Activated naive CD4-positive, alpha-beta T cell treated with anti-CD3 and anti-CD28 coated beads, Interleukin-2, amount 50 U/mL, for 72 hours (primary cell): ENCODE results near the gene IGDCC3. TPM values are rescaled to one million over a fixed set of nuclear protein-coding genes. Genes with fewer than 3 reads are reported as not detected.

Source experiments
- ATAC-seq, 2 donors: fragments of 150-1000 bp; cut with Tn5 transposase; 2 replicates each; pipeline ENCODE4 v1.10.0; 2021; ENCODE audit warnings: mild to moderate bottlenecking in 2 of 2, moderate library complexity in 2 of 2
- DNase-seq, 2 donors: peaks; one replicate each; pipeline ENCODE4 v3.0.0; 2021 to 2022; ENCODE audit warnings: low spot score in 2 of 2
- H3K27ac Mint-ChIP-seq, 2 donors: one replicate each; pipeline ENCODE4 v1.8.0; 2022; ENCODE audit warnings: mild to moderate bottlenecking in 2 of 2, mixed read lengths in 2 of 2
- H3K36me3 Mint-ChIP-seq, 2 donors: one replicate each; pipeline ENCODE4 v1.8.0; 2022; ENCODE audit warnings: mixed read lengths in 2 of 2
- H3K9me3 Mint-ChIP-seq, 2 donors: one replicate each; pipeline ENCODE4 v1.8.0; 2022; ENCODE audit warnings: mixed read lengths in 2 of 2
- total RNA-seq, 2 donors: library from RNA; stranded (reverse); gene quantifications; one replicate each; pipeline ENCODE4 v1.2.3, GENCODE V29; 2022

The IGDCC3 gene
- total RNA-seq, 2 donors from 2014 or later = not detected

DNA sequence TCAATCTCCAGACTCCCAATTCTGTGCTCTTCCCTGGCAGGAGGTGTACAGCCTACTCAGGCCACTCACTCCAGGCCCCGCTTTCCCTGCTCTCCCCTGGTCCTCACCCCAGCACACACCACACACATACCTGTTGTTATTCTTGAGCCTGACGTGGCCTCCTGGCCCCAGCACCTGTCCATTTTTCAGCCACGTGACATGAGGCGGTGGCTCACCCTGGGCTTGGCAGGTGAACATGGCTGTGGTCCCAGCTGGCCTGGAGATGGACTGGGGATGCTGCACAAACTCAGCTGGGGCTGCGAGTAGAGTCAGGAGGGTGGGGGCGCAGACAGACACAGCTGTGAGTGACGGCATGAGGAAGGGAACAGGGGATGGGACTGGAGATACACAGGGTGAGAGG lies 46.0 kb downstream of the IGDCC3 start:
- H3K27ac Mint-ChIP-seq = no peak overlapping the region

DNA sequence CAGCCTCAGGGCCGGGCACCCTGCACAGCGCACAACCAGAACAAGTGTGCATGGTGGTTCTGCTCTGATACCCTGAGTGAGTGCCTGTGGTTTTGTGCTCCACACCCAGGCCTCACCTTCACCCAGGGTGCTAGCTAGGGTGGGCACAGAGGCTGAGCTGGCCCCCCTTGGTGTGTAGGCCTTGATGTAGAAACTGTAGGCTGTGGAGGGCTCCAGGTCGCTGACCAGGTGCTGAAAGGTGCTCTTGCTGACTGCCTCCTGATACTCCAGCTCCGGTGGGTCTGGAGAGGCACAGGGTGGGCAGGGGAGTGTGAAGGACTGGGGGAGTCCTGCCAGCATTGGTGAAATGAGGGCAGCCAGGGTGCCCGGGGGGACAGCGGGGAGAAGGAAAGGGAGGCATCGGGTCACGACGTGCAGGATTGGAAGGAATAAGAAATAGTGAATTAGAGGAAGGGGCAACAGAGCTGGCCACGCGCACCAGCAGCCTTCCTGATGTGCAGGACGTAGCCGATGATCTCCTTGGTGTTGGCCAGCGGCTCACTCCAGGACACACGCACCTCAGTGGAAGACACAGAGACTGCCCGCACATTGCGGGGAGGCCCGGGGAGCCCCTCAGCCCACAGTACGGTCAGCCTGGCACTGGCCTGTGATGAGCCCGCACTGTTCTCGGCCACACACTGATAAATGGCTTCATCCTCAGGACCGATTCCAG lies 46.7 kb downstream of the IGDCC3 start:
- Mint-ChIP-seq H3K27ac (no peak overlapping the region), H3K36me3 (no peaks in the 10 kb centered on the region), H3K9me3 (no peaks in the 10 kb centered on the region)
- DNase-seq = no peak
- ATAC-seq = no peak

More for the DNA sequence above, 46.0 kb downstream of the IGDCC3 start:
- ATAC-seq (no peak), DNase-seq (no peak)
- no peaks in the 10 kb centered on the region for H3K9me3 Mint-ChIP-seq
- no peaks in the 10 kb centered on the region for H3K36me3 Mint-ChIP-seq

DNA sequence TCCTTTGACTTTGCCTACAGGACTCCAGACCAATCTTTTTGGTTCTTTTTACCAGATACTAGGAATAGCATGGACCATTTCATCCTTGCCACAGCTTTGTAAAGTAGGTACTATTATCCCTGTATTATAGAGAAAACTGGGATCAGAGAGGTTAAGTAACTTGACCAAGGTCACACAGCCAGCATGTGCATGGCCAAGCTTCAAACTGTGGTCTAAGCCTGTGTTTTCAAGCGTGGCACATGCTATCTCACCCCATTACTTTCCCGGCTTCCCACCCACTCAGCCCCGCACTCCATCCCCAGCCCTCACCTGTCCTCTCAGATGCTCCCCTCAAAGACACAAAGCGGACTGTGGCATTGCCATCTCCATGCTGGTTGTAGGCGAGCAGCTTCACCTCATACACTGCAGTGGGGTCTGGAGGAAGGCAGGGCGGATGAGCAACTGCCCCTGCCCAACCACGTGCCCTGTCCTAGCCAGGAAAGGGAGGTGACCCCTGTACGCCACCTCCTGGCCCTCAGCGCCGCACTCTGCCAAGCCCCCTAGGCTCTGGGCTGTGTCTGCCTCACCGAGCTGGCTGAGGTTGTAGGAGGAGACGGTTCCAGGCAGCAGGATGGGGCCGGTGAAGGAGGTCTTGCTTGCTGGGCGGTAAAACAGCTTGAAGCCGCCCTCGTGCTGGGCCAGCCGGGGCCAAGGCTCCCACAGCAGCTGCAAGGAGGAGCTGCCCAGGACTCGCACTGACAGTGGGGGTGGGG lies 47.6 kb downstream of the IGDCC3 start:
- H3K27ac Mint-ChIP-seq = no peak overlapping the region
- H3K9me3 Mint-ChIP-seq = no peaks in the 10 kb centered on the region
- DNase-seq = no peak
- H3K36me3 Mint-ChIP-seq = no peaks in the 10 kb centered on the region
- no peak for ATAC-seq

DNA sequence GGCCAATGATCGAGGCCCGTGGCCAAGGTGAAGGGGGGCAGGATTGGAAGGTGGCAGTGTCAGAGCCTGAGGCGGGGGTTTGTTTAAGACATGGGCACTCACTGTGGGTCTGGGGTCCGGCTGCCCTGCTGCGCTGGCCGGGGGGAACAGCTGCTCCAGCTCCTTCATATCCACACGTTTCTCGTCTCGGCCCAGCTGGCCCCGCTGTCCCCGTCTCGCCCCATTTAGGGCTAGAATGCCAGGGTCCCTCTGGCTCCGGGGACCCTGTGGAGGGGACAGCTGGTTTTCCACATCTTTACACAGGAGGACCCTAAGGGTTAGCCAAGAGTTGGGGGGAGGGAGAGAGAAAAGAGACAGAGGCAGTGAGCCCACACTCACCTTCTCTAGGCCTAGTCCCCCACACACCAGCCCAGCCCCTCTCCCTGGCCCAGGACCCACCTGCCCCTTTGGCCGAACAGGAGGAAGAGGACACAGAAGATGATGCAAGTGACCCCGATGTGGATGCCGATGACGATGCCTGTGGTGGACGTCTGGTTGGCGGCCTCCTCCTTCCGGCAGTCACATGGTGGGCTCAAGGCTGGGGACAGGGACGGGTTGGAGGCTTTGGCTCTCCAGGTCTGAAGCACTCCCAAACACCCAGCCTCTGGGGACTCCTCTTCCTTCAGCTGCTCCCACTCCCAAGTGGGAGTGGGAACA lies 48.4 kb downstream of the IGDCC3 start:
- H3K36me3 Mint-ChIP-seq = no peaks in the 10 kb centered on the region
- DNase-seq = no peak
- no peak for ATAC-seq
- no peaks in the 10 kb centered on the region for H3K9me3 Mint-ChIP-seq
- peak overlapping the region in 1 of 2 donors; percentile 29 for H3K27ac Mint-ChIP-seq

DNA sequence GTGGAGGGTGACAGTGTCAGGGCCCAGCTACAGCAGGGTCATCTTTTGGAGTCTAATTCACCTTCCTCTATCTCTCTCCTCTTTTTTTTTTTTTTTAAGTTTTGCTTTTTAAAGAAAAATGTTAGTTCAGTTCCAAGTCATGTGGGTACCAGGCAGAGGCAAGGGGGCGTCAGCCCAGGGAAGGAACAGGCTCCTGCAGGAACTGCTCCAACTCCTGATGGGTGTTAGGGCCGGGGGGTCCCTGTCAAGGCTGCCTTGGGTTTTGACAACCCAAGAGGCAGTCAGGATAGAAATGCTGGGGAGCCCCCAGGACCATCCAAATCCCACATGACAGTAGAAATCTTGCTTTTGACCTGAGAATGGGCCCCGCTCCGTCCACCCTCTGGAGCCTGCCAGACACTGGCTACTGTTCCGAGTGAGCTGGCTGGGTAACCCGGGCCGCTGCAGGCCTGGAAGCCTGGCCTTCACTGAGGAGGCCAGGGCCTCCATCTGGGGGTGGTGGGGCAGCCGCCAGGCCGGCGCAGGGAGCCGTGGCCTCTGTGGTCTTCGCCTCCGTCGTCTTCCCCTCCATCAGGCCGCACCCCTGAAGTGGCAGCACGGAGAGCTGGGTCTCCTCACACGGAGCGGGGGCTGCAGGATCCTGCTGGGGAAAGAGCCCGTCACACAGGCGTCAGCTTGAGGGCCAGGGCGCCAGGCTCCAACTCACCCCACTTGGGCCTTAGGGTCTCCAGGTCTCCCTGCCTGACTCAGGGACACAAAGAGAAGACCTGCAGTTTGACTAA lies 49.1 kb downstream of the IGDCC3 start:
- Mint-ChIP-seq H3K27ac (peak overlapping the region in 1 of 2 donors; percentile 29), H3K9me3 (no peaks in the 10 kb centered on the region), H3K36me3 (no peaks in the 10 kb centered on the region)
- DNase-seq = no peak
- ATAC-seq = no peak

DNA sequence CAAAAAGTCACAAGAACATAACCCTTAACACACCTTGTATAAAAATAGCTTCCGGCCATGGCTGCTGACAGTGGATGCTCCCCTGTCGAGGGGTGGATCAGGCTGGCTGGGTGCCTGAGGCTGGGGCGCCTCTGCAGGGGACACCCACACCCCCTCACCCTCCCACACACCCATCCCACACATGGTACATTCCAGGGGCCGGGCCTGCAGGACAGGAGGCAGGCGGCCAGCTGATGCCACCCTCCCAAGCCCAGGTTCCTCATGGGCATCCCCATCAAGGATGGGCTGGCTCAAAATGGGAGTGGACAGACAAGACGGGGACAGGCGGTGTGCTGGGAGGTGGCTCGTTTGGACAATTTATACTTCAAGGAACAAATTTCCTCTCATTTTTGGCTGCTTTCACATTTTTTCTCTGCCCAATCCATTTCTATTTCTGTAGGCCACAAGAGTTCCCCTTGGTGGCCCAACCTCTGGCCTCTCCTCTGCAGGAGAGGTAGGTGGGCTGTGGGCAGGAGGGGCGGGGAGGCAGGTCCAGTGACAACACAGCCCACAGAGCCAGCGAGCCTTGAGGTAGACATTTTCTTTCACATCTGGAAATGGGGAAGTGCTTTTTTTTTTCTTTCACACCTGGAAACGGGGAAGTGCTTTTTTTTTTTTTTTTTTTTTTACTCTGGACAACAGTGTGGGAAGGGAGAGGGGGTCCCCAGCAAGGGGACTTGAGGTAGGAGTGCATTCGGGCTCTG lies 50.0 kb downstream of the IGDCC3 start:
- ATAC-seq (no peak), DNase-seq (no peak)
- H3K36me3 Mint-ChIP-seq = no peaks in the 10 kb centered on the region
- H3K27ac Mint-ChIP-seq = no peak overlapping the region
- H3K9me3 Mint-ChIP-seq = no peaks in the 10 kb centered on the region

DNA sequence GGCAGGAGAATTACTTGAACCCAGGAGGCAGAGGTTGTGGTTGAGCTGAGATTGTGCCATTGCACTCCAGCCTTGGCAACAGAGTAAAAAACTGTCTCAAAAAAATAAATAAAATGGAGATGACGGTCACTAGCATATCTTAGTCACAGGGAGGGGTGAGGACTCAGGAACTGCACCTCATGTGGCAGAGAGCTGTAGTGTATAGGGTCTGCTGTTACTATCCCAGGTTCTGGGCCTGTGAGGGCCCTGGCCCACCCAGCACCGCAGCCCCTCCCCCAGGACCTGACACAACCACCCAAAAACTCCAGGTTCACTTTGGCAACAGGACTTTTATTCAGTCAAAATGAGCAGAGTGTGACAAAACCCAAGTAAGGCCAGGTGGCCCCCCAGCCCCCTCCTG lies 51.0 kb downstream of the IGDCC3 start:
- H3K36me3 Mint-ChIP-seq = no peaks in the 10 kb centered on the region
- H3K27ac Mint-ChIP-seq = no peak overlapping the region
- DNase-seq = no peak
- no peaks in the 10 kb centered on the region for H3K9me3 Mint-ChIP-seq
- no peak for ATAC-seq

DNA sequence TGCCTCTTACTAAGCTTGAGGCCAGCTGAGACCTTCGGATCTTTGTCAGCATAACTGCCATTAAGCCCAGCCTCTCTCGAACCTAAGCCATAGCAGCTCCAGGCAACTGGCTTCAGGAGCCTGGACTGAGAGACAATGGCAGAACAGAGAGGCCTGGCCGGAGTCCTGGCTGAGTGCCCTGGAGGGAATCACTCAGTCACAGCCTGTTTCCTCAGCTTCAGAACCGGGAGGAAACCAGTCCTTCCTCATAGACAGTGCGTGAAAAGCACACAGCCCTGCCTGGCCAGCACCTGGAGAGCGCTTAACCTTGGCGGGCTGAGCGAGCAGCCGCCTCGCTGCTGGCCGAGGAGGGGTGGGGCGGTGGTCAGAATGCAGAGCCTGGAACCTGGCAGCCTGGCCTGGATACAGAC lies 51.7 kb downstream of the IGDCC3 start:
- Mint-ChIP-seq H3K9me3 (no peaks in the 10 kb centered on the region), H3K36me3 (no peaks in the 10 kb centered on the region), H3K27ac (no peak overlapping the region)
- ATAC-seq (no peak), DNase-seq (no peak)

DNA sequence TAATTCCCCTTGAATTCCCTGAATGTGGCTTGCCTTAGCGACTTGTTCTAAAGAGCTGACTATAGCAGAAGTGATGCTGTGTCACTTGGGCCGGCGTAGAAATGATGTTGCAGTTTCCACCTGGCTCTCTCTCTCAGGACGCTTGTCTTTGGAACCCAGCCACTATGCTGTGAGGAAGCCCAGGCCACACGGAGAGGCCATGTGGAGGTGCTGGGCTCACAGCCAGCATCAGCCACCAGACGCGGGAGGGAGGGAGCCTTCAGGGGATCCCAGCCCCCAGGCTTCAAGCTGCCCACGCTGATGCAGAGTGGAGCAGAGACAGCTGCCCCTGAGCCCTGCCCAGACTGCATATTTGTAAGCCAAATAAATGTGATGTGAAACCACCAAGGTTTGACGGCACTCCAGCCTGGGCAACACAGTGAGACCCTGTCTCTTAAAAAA lies 54.7 kb downstream of the IGDCC3 start:
- Mint-ChIP-seq H3K36me3 (no peaks in the 10 kb centered on the region), H3K9me3 (no peaks in the 10 kb centered on the region), H3K27ac (no peak overlapping the region)
- DNase-seq (no peak), ATAC-seq (no peak)

DNA sequence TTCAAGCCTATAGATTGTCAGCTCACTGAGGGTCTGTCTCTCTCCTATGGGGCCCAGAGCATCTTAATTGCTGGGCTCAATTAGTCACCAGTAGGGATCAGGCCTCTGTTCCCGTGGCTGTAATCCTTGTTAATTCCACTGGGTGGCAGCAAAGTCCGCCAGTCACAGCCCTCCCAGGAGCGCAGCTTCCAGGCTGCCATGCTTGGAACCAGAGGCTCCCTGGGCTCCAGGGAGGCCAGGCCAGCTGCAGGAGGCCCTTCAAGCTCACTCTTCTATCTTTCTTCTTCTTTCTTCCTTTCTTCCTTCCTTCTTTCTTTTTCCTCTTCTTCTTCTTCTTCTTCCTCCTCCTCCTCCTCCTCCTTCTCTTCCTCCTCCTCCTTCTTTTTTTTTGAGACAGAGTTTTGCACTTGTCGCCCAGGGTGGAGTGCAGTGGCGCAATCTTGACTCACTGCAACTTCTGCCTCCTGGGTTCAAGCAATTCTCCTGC lies 58.9 kb downstream of the IGDCC3 start:
- Mint-ChIP-seq H3K27ac (no peak overlapping the region), H3K36me3 (no peaks in the 10 kb centered on the region), H3K9me3 (no peaks in the 10 kb centered on the region)
- ATAC-seq = peak; percentile 99 to 100
- DNase-seq = peak; percentile 78

DNA sequence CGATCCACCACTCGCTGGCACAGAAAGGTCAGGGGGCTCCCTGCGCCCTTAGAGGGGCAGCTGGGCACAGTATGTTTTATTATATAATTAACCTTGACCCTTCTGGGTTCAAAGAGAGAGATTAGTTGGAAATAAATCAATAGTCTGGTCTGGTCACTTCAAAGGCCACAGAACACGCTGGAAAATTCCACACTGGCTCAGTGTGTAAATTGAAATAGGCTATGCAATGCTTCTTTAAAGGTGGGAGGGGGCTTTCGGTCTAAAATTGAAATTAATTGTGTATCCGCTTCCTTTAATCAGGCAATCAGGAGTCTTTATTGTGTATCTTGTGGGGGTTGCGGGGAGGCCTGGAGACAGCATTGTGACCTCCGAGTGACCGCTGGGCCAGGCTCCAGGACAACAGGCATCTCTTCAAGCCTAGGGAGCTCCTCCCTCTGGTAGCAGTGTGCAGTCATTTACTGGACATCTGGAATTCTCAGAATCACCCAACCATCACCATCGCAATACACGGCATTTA lies 65.3 kb downstream of the IGDCC3 start:
- ATAC-seq (no peak), DNase-seq (no peak)
- Mint-ChIP-seq H3K36me3 (no peaks in the 10 kb centered on the region), H3K27ac (no peak overlapping the region), H3K9me3 (no peaks in the 10 kb centered on the region)

DNA sequence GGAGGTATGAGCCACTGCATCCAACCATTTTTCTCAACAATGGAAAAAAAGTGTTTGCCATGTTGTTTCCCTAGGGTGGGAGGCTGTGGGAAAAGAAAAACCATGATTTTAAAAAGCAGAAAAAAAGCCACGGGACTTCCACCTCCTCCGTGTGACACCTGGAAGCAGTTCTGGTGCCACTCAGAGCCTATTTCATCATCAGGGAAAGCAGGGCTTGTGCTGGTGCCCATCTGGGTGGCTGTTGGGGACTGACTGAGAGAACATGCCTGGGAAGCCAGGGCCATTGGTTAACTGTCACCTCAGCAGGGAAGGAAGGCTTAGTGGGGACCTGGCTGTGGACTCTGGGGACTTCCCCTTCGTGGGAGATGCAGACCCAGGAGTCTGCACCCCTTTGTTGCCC lies 66.0 kb downstream of the IGDCC3 start:
- Mint-ChIP-seq H3K9me3 (no peaks in the 10 kb centered on the region), H3K27ac (no peak overlapping the region), H3K36me3 (no peaks in the 10 kb centered on the region)
- no peak for DNase-seq
- no peak for ATAC-seq

DNA sequence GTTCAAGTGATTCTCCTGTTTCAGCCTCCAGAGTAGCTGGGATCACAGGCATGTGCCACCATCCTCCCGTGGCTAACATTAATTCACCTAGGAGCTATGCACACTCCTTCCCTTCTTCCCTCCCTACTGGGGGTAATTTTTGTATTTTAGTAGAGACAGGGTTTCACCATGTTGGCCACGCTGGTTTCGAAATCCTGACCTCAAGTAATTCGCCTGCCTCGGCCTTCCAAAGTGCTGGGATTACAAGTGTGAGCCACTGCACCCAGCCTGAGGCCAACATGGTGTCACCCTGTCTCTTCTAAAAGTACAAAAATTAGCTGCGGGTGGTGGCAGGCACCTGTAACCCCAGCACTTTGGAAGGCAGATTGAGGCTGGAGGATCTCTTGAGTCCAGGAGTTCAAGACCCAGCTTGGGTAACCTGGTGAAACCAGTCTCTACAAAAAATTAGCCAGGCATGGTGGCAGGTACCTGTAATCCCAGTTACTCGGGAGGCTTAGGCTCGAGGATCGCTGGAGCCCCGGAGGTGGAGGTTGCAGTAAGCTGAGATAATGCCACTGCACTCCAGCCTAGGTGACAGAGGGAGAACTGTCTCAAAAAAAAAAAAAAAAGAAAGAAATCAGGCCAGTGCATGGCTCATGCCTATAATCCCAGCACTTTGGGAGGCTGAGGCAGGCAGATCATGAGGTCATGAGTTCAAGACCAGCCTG lies 67.2 kb downstream of the IGDCC3 start:
- Mint-ChIP-seq H3K9me3 (no peaks in the 10 kb centered on the region), H3K36me3 (no peaks in the 10 kb centered on the region), H3K27ac (no peak overlapping the region)
- no peak for ATAC-seq
- no peak for DNase-seq

DNA sequence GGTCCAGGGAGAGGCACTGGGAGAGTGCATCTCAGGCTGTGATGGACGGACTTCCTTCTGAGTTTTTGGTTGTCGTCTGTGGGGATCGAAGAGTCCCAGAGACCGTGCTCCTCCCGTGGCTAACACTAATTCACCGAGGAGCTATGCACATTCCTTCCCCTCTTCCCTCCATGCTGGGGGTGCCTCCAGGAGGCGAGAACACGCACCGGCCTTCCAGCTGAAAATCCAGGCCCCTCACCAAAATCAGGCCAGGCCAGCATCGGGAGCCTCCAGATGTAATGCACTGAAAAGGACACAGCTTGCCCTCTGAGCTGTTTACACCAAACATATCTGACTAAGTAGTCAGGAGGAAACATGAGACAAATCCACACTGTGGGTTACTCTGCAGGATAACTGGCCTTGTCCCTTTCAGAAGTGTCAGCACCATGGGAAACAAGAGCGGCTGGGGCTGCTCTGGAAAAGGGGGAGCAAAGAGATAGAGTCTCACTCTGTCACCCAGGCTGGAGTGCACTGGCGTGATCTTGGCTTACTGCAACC lies 67.9 kb downstream of the IGDCC3 start:
- ATAC-seq = no peak
- no peak overlapping the region for H3K27ac Mint-ChIP-seq
- H3K9me3 Mint-ChIP-seq = no peaks in the 10 kb centered on the region
- DNase-seq = no peak
- H3K36me3 Mint-ChIP-seq = no peaks in the 10 kb centered on the region

DNA sequence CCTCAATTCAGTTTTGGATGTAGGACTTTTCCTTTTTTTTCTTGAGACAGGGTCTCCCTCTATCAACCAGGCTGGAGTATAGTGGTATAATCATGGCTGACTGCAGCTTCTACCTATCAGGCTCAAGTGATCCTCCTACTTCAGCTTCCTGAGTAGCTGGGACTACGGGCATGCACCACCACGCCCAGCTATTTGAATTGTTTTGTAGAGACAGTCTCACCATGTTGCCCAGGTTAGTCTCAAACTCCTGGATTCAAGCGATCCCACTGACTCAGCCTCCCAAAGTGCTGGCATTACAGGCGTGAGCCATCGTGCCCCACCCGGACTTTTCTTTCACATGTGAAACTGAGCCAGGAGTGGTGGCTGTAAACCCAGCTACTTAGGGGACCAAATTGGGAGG lies 69.8 kb downstream of the IGDCC3 start:
- ATAC-seq (no peak), DNase-seq (no peak)
- Mint-ChIP-seq H3K36me3 (no peaks in the 10 kb centered on the region), H3K9me3 (no peaks in the 10 kb centered on the region), H3K27ac (no peak overlapping the region)
